Neuronal stem cell (in vitro differentiated cells): ENCODE measurements around the gene DOCK9.

Source experiments
- DNase-seq: peaks from one replicate; pipeline ENCODE4 v3.0.0-alpha.2; 2013; ENCODE audit warnings: low spot score
- H2AFZ ChIP-seq: one replicate; pipeline ENCODE4 v1.6.1; 2013; ENCODE audit warnings: mild to moderate bottlenecking, low read length, inconsistent platforms
- H2AK5ac ChIP-seq: 2 replicates; pipeline ENCODE4 v1.6.1; 2013; ENCODE audit warnings: low read depth, mild to moderate bottlenecking, inconsistent platforms, low read length, moderate library complexity, mixed read lengths
- H2BK120ac ChIP-seq: 2 replicates; pipeline ENCODE4 v1.6.1; 2013; ENCODE audit warnings: low read depth, mild to moderate bottlenecking, inconsistent platforms, low read length, moderate library complexity, mixed read lengths
- H2BK12ac ChIP-seq: one replicate; pipeline ENCODE4 v1.6.1; 2013; ENCODE audit warnings: low read length, inconsistent platforms
- H2BK15ac ChIP-seq: 2 replicates; pipeline ENCODE4 v1.6.1; 2013; ENCODE audit warnings: mild to moderate bottlenecking, low read length, inconsistent platforms, mixed read lengths
- H2BK5ac ChIP-seq: one replicate; pipeline ENCODE4 v1.6.1; 2013; ENCODE audit warnings: inconsistent platforms, mild to moderate bottlenecking, low read length, moderate library complexity
- H3K14ac ChIP-seq: one replicate; pipeline ENCODE4 v1.6.1; 2013; ENCODE audit warnings: low read length, inconsistent platforms
- H3K18ac ChIP-seq: 2 replicates; pipeline ENCODE4 v1.6.1; 2013; ENCODE audit warnings: low read length, inconsistent platforms
- H3K23ac ChIP-seq: 2 replicates; pipeline ENCODE4 v1.6.1; 2013; ENCODE audit warnings: low read depth, mild to moderate bottlenecking, mixed read lengths, low read length, inconsistent platforms; ENCODE audit not compliant: poor library complexity
- H3K27ac ChIP-seq: replicated peaks from 3 replicates; pipeline ENCODE4 v1.5.1; 2013; ENCODE audit warnings: low read length, inconsistent platforms
- H3K27me3 ChIP-seq, 3 experiments: 2 replicates each; pipeline ENCODE4 v1.6.1; 2013; ENCODE audit warnings: low read length in 3 of 3, mild to moderate bottlenecking in 2 of 3, inconsistent platforms in 1 of 3, low read depth in 1 of 3, mixed read lengths in 1 of 3, moderate library complexity in 1 of 3; ENCODE audit not compliant: control insufficient read depth in 3 of 3, insufficient read depth in 3 of 3
- H3K36me3 ChIP-seq, 2 donors: replicated peaks in 1 of 2; 2 replicates each; pipeline ENCODE4 v1.6.1; 2013; ENCODE audit warnings: low read length in 2 of 2; ENCODE audit not compliant: control insufficient read depth in 2 of 2, insufficient read depth in 2 of 2
- H3K4ac ChIP-seq: 2 replicates; pipeline ENCODE4 v1.6.1; 2013; ENCODE audit warnings: inconsistent platforms, mild to moderate bottlenecking, low read length, moderate library complexity
- H3K4me1 ChIP-seq, 2 donors: 1 replicate in 1 of 2; 2 replicates in 1 of 2; pipeline ENCODE4 v1.6.1; 2013; ENCODE audit warnings: low read length in 2 of 2, low read depth in 1 of 2; ENCODE audit not compliant: control insufficient read depth in 2 of 2, insufficient read depth in 1 of 2
- H3K4me2 ChIP-seq: one replicate; pipeline ENCODE4 v1.6.1; 2013; ENCODE audit warnings: mild to moderate bottlenecking, low read length, inconsistent platforms; ENCODE audit not compliant: insufficient read depth, poor library complexity, severe bottlenecking
- H3K4me3 ChIP-seq, 2 donors: 2 replicates each; pipeline ENCODE4 v1.5.1; 2013; ENCODE audit warnings: low read length in 2 of 2, mild to moderate bottlenecking in 2 of 2, inconsistent platforms in 1 of 2, moderate library complexity in 1 of 2
- H3K79me1 ChIP-seq: one replicate; pipeline ENCODE4 v1.6.1; 2013; ENCODE audit warnings: low read depth, mild to moderate bottlenecking, inconsistent platforms, low read length, moderate library complexity
- H3K9ac ChIP-seq: one replicate; pipeline ENCODE4 v1.6.1; 2013; ENCODE audit warnings: mild to moderate bottlenecking, low read depth, low read length, inconsistent platforms; ENCODE audit not compliant: poor library complexity
- H3K9me3 ChIP-seq, 2 donors: replicated peaks in 1 of 2; 2 replicates each; pipeline versions ENCODE3 to v1.6.1; 2013; ENCODE audit warnings: low read length in 2 of 2, mild to moderate bottlenecking in 2 of 2, inconsistent platforms in 1 of 2, low read depth in 1 of 2, mixed read lengths in 1 of 2, moderate library complexity in 1 of 2; ENCODE audit not compliant: control insufficient read depth in 2 of 2, insufficient read depth in 1 of 2
- H4K8ac ChIP-seq: one replicate; pipeline ENCODE4 v1.6.1; 2013; ENCODE audit warnings: low read depth, mild to moderate bottlenecking, inconsistent platforms, low read length, moderate library complexity
- H4K91ac ChIP-seq: one replicate; pipeline ENCODE4 v1.6.1; 2013; ENCODE audit warnings: low read length, low read depth, mild to moderate bottlenecking, inconsistent platforms; ENCODE audit not compliant: poor library complexity
- WGBS, 2 donors: extraction: QIAGEN DNeasy Blood & Tissue Kit; methylation state at CpG; one replicate each; pipeline ENCODE4 v1.1.7; 2013; ENCODE audit warnings: missing lambda C conversion rate in 2 of 2, mixed read lengths in 1 of 2; ENCODE audit not compliant: insufficient read length in 2 of 2, insufficient replicate concordance in 1 of 2; ENCODE audit errors: extremely low coverage in 2 of 2; 5-methylcytosine and 5-hydroxymethylcytosine counted together

The DOCK9 gene

DNA sequence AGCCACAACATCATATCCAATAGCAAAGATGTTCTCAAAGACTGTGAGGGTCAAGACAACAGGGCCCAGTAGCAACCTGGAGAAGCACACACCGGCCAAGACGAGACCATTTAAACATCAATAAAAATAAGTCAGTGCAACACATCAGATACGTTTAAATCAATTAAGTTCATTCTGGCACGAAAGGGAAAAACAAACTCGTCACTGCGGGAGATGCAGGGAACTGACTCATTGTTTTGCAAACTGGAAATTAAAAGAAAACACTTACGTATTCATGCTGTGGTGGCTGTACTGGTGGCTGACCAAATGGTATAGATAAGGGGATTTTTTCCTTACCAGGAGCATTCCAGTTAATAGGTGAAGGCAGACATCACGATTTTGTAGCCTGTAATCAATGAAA is 199.1 kb downstream of the DOCK9 start:
- H3K18ac ChIP-seq = no peak overlapping the region
- no peak for DNase-seq
- H2BK15ac ChIP-seq = no peak overlapping the region
- H3K79me1 ChIP-seq = no peaks in the 10 kb centered on the region
- no peak overlapping the region for H2BK12ac ChIP-seq
- H3K9me3 ChIP-seq = no peaks in the 10 kb centered on the region
- no peak overlapping the region for H3K23ac ChIP-seq
- H2BK5ac ChIP-seq = no peak overlapping the region
- H4K91ac ChIP-seq = no peak overlapping the region
- no peak overlapping the region for H2AK5ac ChIP-seq
- no peak overlapping the region for H2BK120ac ChIP-seq
- H2AFZ ChIP-seq = no peak overlapping the region
- no peak overlapping the region for H3K27ac ChIP-seq
- peaks cover 0 to 2% (median 0%) of the 10 kb centered on the region in 3 experiments for H3K27me3 ChIP-seq
- no peaks in the 10 kb centered on the region for H3K36me3 ChIP-seq
- no peak overlapping the region for H3K4me3 ChIP-seq
- WGBS, 2 donors = no CpG with 5 or more reads among the region's 8 CpGs
- no peak overlapping the region for H3K14ac ChIP-seq
- no peak overlapping the region for H3K4ac ChIP-seq
- no peak overlapping the region for H3K9ac ChIP-seq
- no peak overlapping the region for H4K8ac ChIP-seq
- no peaks in the 10 kb centered on the region for H3K4me1 ChIP-seq
- no peak overlapping the region for H3K4me2 ChIP-seq

GRCh38 chr13:98776644-98777043 is 201.2 kb downstream of the DOCK9 start:
- Histone ChIP-seq H3K79me1 (no peaks in the 10 kb centered on the region), H3K27ac (no peak overlapping the region), H3K9me3 (no peaks in the 10 kb centered on the region), H3K36me3 (no peaks in the 10 kb centered on the region), H3K4ac (no peak overlapping the region), H3K18ac (no peak overlapping the region), H4K8ac (no peak overlapping the region), H3K9ac (no peak overlapping the region), H3K14ac (no peak overlapping the region), H2BK5ac (no peak overlapping the region), H3K27me3 (no peaks in the 10 kb centered on the region), H2AK5ac (no peak overlapping the region), H2BK120ac (no peak overlapping the region), H2BK15ac (no peak overlapping the region), H4K91ac (no peak overlapping the region), H2BK12ac (no peak overlapping the region), H3K23ac (no peak overlapping the region), H3K4me2 (no peak overlapping the region), H3K4me1 (no peaks in the 10 kb centered on the region), H2AFZ (no peak overlapping the region), H3K4me3 (no peak overlapping the region)
- no peak for DNase-seq
- no CpG with 5 or more reads among the region's 5 CpGs for WGBS, 2 donors

DNA sequence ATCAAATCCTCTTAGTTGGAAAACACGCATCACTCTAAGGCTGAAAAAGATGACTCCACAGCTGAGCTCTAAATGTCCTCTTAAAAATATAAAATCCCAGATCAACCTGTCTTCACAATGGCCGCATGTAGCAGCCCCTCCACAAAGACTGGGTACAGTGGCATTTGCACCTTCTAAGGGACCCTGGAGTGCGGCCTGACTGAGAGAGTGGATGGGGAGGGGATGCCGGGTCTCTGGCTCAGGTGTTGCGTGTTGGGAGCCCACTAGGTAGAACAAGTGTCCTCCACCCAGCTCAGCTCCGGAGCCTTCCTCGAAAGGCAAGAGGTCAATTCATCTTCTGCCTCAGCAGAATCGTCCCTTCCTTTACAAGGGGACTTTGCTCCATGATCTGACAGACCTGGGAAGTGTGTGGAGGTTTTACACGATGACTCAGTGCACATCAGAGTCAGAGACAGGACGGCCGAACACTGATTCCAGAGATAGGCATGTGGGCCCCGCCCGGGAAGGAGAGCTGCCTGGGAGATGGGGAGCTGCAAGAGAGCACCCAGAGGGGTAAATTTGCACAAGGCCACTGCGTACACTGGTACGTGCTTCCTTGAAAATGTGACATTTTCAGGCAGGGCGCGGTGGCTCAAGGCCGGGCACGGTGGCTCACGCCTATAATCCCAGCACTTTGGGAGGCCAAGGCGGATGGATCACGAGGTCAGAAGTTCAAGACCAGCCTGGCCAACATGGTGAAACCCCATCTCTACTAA is 201.8 kb downstream of the DOCK9 start:
- no peak overlapping the region for H3K9ac ChIP-seq
- no peaks in the 10 kb centered on the region for H3K4me1 ChIP-seq
- H3K9me3 ChIP-seq = no peaks in the 10 kb centered on the region
- no peak for DNase-seq
- H2AK5ac ChIP-seq = no peak overlapping the region
- H4K91ac ChIP-seq = no peak overlapping the region
- no peak overlapping the region for H3K14ac ChIP-seq
- H3K36me3 ChIP-seq = no peaks in the 10 kb centered on the region
- no peak overlapping the region for H4K8ac ChIP-seq
- peak overlapping the region in 1 of 2 donors; percentile 52 for H3K4me3 ChIP-seq
- no peak overlapping the region for H3K4ac ChIP-seq
- H3K79me1 ChIP-seq = no peaks in the 10 kb centered on the region
- no peak overlapping the region for H2BK120ac ChIP-seq
- H3K4me2 ChIP-seq = no peak overlapping the region
- H3K27me3 ChIP-seq = no peaks in the 10 kb centered on the region
- WGBS, 2 donors = no CpG with 5 or more reads among the region's 22 CpGs
- H3K27ac ChIP-seq = no peak overlapping the region
- no peak overlapping the region for H2BK5ac ChIP-seq
- H2BK15ac ChIP-seq = no peak overlapping the region
- H2AFZ ChIP-seq = no peak overlapping the region
- H2BK12ac ChIP-seq = no peak overlapping the region
- H3K18ac ChIP-seq = no peak overlapping the region
- no peak overlapping the region for H3K23ac ChIP-seq

- Histone ChIP-seq H3K9me3 (no peaks in the 10 kb centered on the region), H2BK120ac (no peak overlapping the region), H3K79me1 (no peaks in the 10 kb centered on the region), H3K9ac (no peak overlapping the region), H3K27ac (no peak overlapping the region), H2BK5ac (no peak overlapping the region), H3K27me3 (no peaks in the 10 kb centered on the region), H2BK12ac (no peak overlapping the region), H4K8ac (no peak overlapping the region), H3K14ac (peak overlapping the region; percentile 33), H3K36me3 (no peaks in the 10 kb centered on the region), H3K4me3 (no peak overlapping the region), H2AK5ac (peak overlapping the region; percentile 68), H3K18ac (peak overlapping the region; percentile 65), H3K4ac (no peak overlapping the region), H3K23ac (no peak overlapping the region), H3K4me2 (no peak overlapping the region), H2AFZ (no peak overlapping the region), H4K91ac (no peak overlapping the region), H3K4me1 (no peaks in the 10 kb centered on the region), H2BK15ac (no peak overlapping the region)
- no CpG with 5 or more reads among the region's 15 CpGs for WGBS, 2 donors
- DNase-seq = no peak
Observed at GRCh38 chr13:98775386-98775785, 202.5 kb downstream of the DOCK9 start.
